ENCODE measurements around the gene ARMC3. TPM values are rescaled to one million over a fixed set of nuclear protein-coding genes. Genes with fewer than 3 reads are reported as not detected.

ARMC3 gene
- total and polyA plus RNA-seq, 9 of the 15 experiments (the other 6 are each of a cell fraction or from before 2014, with no cell fraction given), result 0.33 to 1.1 (median 0.62) TPM

DNA sequence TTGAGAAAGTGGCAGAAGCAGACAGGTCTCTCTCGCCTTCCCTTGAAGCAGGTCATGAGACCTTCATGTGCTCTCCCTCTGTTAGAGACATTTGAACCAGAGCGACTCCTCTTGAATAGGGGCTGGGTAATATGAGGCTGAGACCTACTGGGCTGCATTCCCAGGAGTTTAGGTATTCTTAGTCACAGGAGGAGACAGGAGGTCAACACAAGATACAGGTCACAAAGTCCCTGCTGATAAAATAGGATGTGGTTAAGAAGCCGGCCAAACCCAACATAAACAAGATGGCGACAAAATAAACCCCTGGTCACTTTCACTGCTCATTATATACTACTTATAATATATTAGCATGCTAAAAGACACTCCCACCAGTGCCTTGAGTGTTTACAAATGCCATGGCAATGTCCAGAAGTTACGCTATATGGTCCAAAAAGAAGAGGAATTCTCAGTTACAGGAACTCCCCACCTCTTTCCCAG lies 124.0 kb downstream of the ARMC3 start:
- H3K4me3 ChIP-seq, result no peak overlapping the region
- H3K9me1 ChIP-seq (ENCODE audit: control insufficient read depth, insufficient read depth, low read length), result no peaks in the 10 kb centered on the region
- BruUV-seq (replicated peaks), result no TSS peak
- H3K27me3 ChIP-seq (ENCODE audit: control insufficient read depth in 2 of 2, insufficient read depth in 2 of 2, low read length in 2 of 2), result no peaks in the 10 kb centered on the region
- POLR2A ChIA-PET, result no interaction called here
- peak overlapping the region; percentile 82 for H3K27ac ChIP-seq (ENCODE audit: extremely low read depth, low read depth, low read length)
- H4K20me1 ChIP-seq (replicated peaks; ENCODE audit: control insufficient read depth, insufficient read depth, low read length), result no peaks in the 10 kb centered on the region
- no peaks in the 10 kb centered on the region for H3K36me3 ChIP-seq (ENCODE audit: control insufficient read depth, insufficient read depth, low read length)
- 7% methylated on average over 5 of the region's 5 CpGs for WGBS (ENCODE audit: insufficient coverage, low coverage, missing lambda C conversion rate)
- FAIRE-seq, result peak; percentile 86
- CTCF ChIA-PET (ENCODE audit: low intra/inter-chr PET ratio), result no interaction called here
- peak overlapping the region; percentile 2; the same call in 1 of the 2 replicates for H3K4me2 ChIP-seq (ENCODE audit: insufficient read depth, low read length)
- H3K9ac ChIP-seq (ENCODE audit: insufficient read depth in 1 of 2, low read depth in 2 of 2, low read length in 2 of 2), result peak overlapping the region; percentile 9 to 27; a peak in 2 of 4 replicates
- no peaks in the 10 kb centered on the region for H3K9me3 ChIP-seq (replicated peaks; ENCODE audit: control insufficient read depth, insufficient read depth, low read depth, low read length)
- H3K79me2 ChIP-seq (ENCODE audit: control insufficient read depth, insufficient read depth, low read length), result no peaks in the 10 kb centered on the region
- intact Hi-C loops (cut with micrococcal nuclease), result loop anchor here (5.0 to 10.0 kb wide), 2 partner anchors 35 to 737 kb away; partner anchors contain the start of gene COMMD3
- peak; percentile 15 for ATAC-seq
- peak overlapping the region; percentile 81 for H2AFZ ChIP-seq (ENCODE audit: low read depth, low read length)
- in situ Hi-C loops (cut with MboI), result no loop called here
- peak in 1 of 4 experiments; percentile 77 for DNase-seq (ENCODE audit: extremely low read depth in 1 of 4, low spot score in 3 of 4)
- H3K4me1 ChIP-seq (replicated peaks in 1 of 2; ENCODE audit: control insufficient read depth in 2 of 2, insufficient read depth in 2 of 2, low read length in 2 of 2), result peaks cover 15 to 64% of the 10 kb centered on the region in 2 experiments
- no peak for TF ChIP-seq FIP1L1 (IDR thresholded peaks at IDR 0.05; ENCODE audit: low read depth, low read length, poor library complexity, severe bottlenecking)
- 0 out of 2 replicates have a peak, but pooled peaks have one; percentile 38 for TF ChIP-seq ATF7 (IDR thresholded peaks at IDR 0.05)
- TF ChIP-seq KLF6 (CRISPR knock-in tag; IDR thresholded peaks at IDR 0.05; ENCODE audit: borderline replicate concordance), result no peak
- no peak for TF ChIP-seq NR2F6 (CRISPR knock-in tag; IDR thresholded peaks at IDR 0.05)
- TF ChIP-seq MYNN (IDR thresholded peaks at IDR 0.05), result no peak
- TF ChIP-seq MYNN (CRISPR knock-in tag; IDR thresholded peaks at IDR 0.05), result no peak
- TF ChIP-seq TEAD4 (IDR thresholded peaks at IDR 0.05; ENCODE audit: low read length), result peak; percentile 54; the same call in 1 of the 2 replicates
- no peak for TF ChIP-seq TEAD4 (CRISPR knock-in tag; IDR thresholded peaks at IDR 0.05; ENCODE audit: borderline replicate concordance)
- TF ChIP-seq HNRNPUL1 (IDR thresholded peaks at IDR 0.05; ENCODE audit: low read length), result no peak
- peak; percentile 17 for TF ChIP-seq TAF1 (IDR thresholded peaks at IDR 0.05; ENCODE audit: control insufficient read depth, extremely low read depth, insufficient read depth, low read length, severe bottlenecking)
- no peak for TF ChIP-seq HMG20A (CRISPR knock-in tag; conservative IDR thresholded peaks at IDR 0.05)
- peak; percentile 46; the same call in 1 of the 2 replicates for TF ChIP-seq L3MBTL2 (IDR thresholded peaks at IDR 0.05)
- no peak for TF ChIP-seq TEAD1 (CRISPR knock-in tag; IDR thresholded peaks at IDR 0.05)
- no peak for TF ChIP-seq KDM5B (IDR thresholded peaks at IDR 0.05; ENCODE audit: insufficient replicate concordance, low read depth, low read length)
- no peak for TF ChIP-seq ZNF133 (CRISPR knock-in tag; IDR thresholded peaks at IDR 0.05)
- no peak for TF ChIP-seq ZKSCAN3 (CRISPR knock-in tag; IDR thresholded peaks at IDR 0.05)
- no peak for TF ChIP-seq ZNF655 (CRISPR knock-in tag; IDR thresholded peaks at IDR 0.05)
- TF ChIP-seq EP400 (IDR thresholded peaks at IDR 0.05), result no peak
- no peak for TF ChIP-seq ZBTB26 (CRISPR knock-in tag; IDR thresholded peaks at IDR 0.05)

Measured in K562 (cell line).